HG02642 (cell line): ENCODE data around the gene TRIP10.
A peak's percentile ranks its signal among the peaks of the same experiment; 100 is the strongest.
"Not testable (repeated sequence)": the region's sequence is repeated elsewhere in the genome, so short reads cannot be mapped to it uniquely, and the experiment has no call there.

Source experiments
- ATAC-seq: cut with Tn5 transposase; IDR thresholded peaks from one replicate; pipeline ENCODE4 v1.9.1; 2021; ENCODE audit warnings: mild to moderate bottlenecking; ENCODE audit not compliant: unreplicated experiment, poor library complexity

TRIP10 gene

DNA sequence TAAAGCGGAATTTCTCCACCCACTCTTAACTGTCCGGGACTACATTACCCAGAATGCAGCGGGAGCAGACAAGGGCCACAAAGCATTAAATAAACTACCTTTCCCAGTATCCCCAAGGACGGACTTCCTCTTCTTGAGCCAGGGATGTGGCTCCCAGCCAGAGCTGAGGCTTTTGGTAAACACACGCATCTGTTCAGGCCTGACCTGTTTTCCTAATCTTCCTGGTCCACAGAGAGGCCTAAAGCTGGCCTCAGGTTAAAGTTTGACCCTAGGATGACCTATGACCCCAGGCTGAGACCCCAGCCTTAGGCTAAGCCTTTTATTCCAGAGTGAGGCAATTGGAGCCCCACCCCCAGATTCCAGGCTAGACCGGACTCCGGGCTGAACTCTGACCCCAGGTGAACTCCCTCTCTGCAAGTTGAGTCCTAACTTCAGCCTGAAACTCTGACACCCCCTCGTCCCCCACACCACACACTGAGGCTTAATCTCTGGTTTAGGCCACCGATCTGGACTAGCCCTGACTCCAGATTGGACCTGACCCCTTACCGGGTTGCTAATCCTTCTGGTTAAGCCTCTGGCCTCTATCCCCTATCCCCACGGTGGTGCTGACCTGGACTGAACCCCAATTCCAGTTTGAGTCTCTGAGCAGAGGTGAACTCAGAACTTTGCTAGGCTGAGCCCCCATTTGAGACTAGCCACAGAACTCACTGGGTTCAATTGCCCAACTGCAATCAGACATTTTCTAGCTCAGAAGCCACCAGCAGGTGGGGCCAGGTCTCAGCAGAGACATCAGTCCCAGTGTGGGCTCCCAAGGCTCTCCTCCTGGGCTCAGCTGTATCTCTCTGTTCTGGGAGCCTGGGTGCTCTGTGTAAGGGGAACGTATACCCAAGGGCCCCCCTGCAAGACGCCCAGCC, 1.4 kb upstream of the TRIP10 start:
- peak; percentile 4 for ATAC-seq

DNA sequence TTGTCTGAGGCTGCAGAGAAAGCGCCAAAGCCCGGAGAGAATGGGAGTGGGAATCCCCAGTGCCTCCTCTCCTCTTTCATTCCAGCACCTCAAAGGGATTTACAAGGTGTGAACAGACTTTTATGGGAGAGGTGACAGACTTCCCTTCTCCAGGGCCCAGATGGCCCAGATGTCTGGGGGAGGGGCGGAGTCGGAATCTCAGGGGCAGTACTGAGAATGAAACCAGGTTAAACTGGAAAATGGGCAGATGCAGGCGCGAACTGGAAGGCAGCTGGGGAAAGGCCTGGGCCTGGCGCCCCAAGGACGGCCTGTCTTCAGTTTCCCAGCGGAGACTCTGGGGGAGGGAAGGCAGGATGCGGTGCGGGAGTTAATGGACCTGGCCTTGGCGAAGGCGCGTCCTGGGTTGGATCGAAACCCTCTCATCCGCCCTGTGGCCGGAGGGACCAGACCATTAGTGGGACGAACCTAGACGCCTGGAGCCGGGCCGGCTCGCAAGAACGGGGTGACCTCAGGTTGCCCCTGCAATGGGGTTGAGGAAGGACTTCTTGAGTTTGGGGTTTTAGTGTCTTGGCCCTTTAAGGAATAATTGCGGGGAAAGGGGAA, 592 bp upstream of the TRIP10 start:
- ATAC-seq: no peak

DNA sequence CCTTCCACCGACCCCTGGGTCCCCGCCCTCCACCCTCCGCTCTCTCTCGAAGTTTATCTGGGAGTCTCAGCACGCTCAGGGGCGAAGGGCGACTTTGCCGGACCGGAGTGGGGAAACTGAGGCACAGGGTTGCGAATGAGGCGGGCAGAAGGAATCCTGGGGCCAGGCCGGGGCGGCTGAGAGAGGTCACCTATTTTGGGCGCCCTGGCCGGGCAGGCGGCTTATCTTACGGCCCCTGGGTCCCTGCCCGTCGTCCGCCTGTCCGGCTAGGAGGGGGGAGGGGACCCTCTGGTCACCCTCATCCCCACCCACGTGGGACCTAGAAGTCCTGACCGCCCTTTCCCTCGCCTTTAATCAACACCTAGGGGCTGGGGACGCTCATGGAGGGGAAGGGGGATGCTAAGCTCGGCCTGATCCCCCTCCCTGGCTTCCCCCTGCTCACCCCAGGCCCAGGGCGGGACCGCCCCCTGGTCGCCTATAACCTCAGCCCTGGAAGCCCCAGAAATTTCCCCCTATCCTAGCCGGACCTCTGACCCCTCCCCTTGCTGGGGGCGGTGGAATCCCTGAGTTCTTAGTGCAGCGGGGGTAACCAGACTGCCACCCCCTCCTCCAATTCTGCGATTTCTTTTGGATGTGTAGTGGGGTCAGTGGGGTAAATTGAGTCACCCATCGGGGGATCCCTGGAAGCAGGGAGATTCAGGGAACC, 556 bp downstream of the TRIP10 start:
- ATAC-seq: no peak

DNA sequence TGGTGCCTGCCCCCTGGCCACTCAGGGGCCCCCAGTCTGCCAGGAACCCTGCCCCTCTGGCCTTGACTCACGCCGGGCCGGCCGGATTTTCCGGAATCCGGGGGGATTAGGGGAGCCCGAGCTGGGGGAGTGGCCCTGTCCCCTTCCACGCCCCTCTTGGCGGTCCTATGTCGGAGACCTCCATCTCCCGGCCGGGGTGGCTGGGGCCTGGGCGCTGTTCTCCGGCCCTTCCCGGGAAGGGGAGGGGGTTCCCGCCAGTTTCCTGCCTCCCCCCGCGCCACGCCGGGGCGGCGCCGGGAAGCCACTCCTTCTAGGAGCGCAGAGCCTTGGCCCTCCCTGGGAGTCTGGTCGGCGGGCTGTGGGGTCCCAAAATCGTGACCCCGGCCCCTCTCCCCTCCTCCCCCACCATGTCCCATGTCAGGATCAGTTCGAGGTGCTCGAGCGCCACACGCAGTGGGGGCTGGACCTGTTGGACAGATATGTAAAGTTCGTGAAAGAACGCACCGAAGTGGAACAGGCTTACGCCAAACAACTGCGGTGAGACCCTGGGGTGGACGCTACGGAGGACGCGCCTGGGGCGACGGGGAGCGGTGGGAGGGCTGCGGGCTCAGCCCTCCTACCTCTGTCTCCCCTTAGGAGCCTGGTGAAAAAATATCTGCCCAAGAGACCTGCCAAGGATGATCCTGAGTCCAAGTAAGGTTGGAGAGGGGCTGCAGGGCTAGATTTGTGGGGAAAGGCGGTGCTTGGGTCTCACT, 1.3 kb downstream of the TRIP10 start:
- ATAC-seq: no peak

DNA sequence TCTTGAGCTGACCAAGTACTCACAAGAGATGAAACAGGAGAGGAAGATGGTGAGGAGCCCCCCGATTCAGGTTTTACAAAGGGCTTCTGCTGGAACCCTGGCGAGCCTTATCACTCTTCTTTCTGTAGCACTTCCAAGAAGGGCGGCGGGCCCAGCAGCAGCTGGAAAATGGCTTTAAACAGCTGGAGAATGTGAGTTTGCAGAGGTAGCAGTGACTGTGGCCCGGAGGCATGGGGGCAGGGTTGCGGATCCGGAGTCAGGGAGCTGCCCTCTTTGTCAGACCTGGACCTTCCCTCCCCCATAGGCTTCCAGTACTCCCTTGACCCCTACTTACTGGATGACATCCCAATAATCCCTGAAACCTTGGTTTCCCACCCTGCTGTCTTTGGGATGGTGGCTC, 3.6 kb downstream of the TRIP10 start:
- no peak for ATAC-seq

DNA sequence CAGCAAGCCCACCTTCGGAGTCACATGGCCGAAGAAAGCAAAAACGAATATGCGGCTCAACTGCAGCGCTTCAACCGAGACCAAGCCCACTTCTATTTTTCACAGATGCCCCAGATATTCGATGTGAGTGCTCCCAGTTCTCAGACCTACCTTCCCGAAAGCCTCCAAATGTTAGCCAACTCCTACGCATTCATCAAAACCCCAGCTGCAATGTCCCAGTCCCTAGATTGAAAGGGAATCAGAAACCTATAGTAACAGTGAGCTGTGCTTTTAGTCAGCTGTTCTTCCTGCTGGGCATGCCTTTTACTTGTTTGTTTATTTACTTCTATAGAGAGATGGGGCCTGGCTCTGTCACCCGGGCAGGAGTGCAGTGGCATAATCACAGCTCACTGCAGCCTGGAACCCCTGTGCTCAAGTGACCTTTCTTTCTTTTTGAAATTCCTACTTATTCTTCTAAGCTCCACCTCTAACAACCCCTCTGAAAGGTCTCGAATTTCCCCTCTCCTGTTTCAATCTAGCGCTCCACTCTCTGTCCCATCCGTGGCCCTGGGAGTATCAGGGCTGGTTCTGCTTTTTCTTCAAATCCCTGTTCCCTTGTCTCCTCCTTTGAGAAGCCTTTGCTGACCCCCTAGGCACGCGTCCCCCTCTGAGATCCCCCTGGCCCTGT, 4.4 kb downstream of the TRIP10 start:
- ATAC-seq: no peak

DNA sequence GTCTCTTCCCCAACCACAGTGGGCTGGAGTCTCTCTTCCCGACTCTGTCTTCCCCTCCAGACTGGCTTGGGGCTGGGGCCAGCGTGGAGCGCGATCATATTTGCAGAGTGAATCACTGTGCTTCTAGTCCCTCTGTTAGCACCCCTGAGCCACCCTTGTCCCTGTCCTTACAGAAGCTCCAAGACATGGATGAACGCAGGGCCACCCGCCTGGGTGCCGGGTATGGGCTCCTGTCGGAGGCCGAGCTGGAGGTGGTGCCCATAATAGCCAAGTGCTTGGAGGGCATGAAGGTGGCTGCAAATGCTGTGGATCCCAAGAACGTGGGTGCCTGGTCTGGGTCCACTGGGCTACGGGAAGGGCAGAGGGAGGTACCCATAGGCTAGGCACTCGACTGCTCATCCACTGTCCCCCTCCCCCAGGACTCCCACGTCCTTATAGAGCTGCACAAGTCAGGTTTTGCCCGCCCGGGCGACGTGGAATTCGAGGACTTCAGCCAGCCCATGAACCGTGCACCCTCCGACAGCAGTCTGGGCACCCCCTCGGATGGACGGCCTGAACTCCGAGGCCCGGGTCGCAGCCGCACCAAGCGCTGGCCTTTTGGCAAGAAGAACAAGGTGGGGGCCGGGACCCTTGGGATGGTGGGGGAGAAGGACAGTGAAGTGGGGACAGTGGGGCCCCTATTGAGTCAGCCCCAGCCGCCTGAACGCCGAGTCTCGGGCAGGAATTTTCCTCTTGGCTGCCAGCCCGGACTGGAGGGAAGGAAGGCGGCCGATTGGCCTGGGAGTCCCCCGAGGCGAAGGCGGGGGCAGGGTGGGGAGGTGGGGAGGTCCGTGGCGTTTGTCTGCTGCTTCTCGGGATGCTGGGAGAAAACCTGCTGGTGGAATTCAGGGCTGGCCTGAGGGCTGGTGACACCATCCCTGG, 5.2 kb downstream of the TRIP10 start:
- ATAC-seq: no peak

DNA sequence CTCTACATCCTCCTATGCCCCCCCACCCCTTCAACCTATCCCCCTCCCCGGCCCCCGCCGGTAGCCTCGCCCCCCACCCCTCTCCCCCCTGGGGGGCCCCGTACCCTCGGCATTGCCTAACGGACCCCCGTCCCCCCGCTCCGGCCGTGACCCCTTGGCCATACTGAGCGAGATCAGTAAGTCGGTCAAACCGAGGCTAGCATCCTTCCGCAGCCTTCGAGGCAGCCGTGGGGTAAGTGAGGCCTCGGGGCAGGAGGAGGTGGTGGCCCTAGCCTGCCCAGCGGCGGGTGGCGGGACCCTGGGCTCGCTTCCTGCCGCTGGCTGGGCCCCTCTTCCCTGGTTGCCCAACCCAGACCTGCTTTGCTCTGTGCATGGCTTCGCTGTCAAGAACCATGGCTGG, 6.5 kb downstream of the TRIP10 start:
- ATAC-seq: no peak

DNA sequence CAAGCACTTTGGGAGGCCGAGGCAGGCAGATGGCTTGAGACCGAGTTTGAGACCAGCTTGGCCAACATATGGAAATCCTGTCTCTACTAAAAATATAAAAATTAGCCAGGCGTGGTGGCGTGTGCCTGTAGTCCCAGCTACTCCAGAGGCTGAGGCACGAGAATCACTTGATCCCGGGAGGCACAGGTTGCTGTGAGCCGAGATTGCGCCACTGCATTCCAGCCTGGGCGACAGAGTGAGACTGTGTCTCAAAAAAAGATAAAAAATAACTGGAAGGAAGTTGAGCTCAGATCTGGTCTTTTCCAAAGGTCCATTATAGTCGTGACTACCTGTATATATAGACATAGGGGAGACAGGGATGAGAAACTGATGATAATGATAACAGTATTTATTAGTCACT, 9.1 kb downstream of the TRIP10 start:
- not testable (repeated sequence) for ATAC-seq

DNA sequence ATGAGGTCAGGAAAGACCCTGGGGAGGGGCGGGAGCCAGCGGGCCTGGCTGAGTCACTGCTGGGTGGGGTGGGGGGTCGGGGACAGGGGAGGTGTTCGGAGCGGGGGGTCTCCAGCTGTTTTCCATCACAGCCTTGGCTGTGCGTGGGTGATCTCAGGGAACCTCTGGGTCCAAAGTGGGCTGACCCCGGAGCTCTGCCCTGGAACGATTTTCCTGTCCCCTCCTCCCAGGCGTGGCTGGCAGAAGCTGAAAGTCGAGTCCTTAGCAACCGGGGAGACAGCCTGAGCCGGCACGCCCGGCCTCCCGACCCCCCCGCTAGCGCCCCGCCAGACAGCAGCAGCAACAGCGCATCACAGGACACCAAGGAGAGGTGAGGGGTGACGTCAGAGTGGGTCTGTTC, 10.6 kb downstream of the TRIP10 start:
- no peak for ATAC-seq

DNA sequence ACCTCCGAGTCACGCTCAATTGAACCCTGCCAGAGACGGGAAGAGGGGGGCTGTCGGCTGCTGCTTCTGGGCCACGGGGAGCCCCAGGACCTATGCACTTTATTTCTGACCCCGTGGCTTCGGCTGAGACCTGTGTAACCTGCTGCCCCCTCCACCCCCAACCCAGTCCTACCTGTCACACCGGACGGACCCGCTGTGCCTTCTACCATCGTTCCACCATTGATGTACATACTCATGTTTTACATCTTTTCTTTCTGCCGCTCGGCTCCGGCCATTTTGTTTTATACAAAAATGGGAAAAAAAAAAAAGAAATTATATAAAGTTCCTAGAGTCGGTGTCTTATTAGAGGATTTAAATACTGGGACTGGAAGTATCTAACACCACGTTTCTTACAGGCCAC, 11.7 kb downstream of the TRIP10 start:
- no peak for ATAC-seq

DNA sequence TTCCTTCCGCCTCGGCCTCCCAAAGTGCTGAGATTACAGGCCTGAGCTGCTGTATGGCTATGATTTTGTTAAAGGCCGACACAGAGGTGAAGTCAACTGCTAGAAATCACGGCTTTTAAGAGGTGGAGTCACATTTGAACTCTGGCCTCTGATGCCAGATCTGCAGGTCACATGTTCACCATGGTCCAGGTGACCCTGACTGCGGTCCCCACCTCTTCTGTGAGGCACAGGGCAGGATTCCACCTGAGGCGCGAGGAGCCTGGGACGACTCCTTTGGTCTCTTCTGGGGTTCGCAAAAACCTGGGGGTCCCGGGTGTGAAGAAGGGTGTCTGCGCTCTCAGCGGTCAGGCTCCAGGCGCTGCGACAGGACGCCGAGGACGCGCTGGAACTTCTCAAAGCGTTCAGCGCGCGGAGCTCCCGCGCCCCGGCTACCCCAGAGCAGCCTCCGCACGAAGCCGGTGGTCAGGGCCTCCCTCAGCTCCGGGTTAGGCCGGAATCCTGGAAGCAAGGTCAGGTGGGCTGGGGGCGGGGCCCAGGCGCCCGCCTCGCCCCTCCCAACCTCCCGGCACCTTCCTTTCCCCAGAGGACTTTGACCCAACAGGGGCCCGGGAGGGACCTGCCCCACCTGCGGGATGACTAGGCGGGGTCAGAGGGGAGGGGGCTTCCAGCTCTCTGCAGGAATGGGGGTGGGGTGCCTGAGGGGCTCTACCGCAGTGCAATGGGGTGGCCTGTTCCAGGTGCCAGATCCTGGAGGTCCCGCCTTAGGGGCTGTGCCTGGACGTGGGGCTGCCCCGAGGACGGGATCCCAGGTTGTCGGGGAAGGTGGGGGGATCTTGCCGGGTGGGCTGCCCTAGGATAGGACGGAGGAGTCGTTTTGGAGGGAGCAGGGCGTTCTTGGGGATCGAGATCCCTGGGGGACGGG, 13.0 kb downstream of the TRIP10 start:
- no peak for ATAC-seq

DNA sequence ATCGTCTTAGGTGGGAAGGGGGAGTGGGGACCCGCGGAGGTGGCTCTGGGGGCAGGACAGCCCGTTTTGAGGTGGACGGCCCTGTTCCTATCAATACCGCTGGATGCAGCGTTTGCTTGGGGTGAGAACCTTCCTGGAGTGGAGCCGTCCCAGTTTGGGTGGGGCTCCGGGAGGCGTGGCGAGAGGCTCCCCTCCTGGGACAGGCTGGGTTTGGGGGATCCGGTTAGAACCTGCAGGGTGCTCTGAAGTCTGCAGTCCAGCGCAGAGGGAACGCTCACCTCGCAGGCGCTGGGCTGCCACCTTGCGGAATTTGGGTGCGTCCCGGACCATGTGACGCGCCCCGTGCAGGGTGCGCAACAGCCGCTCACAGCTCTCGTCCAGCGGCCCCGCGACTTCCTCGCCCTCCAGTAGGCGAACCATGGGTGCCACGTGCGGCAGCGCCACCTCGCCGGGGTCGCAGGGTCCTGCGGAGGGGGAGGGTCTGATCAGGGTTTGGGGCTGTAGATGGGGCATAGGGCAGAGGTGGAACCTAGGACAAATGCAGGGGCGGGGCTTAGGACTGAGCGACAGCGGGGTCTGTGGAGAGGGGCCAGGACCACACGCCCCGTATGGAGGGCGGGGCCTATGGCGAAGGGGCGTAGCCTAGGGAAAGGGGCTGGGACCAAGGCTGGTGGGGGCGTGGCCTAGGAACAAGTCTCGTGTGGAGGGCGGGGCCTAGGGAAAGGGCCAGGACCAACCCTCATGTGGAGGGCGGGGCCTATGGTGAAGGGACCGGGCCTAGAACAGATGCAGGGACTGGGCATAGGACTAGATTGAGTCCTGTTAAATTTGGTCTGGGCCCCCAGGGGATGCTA, 13.9 kb downstream of the TRIP10 start:
- ATAC-seq: peak; percentile 83

DNA sequence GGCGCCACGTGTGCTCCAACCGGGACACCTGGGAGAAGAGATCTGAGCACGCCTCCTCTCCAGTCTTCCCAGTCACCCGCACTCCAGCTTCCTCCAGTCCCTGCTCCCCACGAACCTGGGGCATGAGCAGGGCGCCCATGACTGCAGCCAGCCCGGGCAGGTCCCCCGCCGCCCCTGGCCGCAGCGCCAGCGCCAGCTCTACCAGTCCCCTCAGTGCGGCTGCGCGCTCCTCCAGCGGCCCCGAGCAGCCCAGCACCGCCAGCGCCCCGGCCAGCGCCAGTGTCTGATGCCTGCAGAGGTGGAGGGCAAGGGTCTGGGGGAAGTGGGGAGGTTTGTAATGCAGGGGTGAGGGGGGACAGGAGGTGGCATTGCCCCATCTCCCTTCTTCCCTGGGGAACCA, 14.7 kb downstream of the TRIP10 start:
- no peak for ATAC-seq

DNA sequence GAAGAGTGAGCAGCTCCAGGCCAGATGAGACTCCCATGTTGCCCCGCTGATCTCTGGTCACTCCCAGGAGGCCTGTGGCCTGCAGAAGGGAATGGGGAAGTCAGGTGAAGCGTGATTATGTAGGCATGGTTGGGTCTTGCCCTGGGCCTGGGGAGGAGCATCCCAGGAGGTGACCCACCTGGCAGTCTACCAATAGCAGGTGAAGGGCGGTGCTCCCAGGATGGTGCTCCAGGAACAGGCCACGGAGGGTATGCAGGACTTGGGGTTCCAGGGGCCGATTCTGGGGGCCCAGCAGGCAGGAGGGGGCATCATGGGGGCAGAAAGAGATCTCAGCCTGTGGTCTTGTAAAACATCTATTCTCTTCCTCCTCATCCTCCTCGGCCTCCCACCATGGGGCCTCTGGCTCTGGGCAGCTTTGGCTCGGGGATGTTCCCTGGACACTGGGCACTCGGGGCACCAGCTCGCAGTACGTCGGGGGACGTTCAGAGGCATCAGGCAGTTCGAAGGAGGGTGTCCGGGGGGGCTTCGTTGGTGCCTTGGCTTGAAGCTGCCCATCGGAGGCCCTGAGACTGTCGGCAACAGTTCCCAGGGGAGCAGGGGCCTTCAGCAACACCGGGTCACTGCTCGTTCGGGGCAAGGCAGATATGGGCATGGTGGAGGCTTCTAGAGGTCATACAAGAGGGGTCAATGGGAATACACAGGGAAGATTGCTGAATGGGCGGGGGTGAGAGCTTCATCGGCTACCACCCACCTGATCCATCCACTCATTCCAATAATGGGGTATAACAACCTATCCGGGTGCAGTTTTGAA, 15.4 kb downstream of the TRIP10 start:
- no peak for ATAC-seq

DNA sequence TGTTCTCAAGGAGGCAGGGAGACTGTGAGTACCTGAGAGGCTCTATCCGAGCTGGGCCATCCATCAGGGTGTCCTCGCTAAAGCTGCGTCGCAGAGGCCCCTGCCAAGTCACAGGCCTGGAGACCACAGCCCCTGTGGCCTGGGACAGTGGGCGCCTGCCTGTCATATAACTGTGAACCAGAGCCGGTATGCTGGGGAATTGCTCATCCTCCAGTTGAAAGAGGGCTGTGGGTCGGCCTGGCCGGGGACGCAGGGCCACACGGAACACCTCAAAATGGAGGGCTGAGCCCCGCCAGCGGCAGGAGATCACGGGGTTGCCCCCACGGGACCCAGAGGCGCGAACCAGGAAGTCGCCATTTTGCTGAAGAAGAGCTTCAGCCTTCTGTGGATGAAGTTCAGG, 21.1 kb downstream of the TRIP10 start:
- ATAC-seq: no peak
